HEK293 (cell line): ENCODE data around the gene IGF2BP2.

Experiments used
- CTCF ChIA-PET: fragments of 350-600 bp; formaldehyde crosslinking; extraction: SDS; loops from one replicate; lab custom pipeline; 2021; ENCODE audit warnings: antibody characterized with exemption; lab: Yijun Ruan, JAX
- POLR2A ChIA-PET: fragments of 300-600 bp; formaldehyde crosslinking; extraction: SDS; loops from one replicate; lab custom pipeline; 2020; ENCODE audit warnings: antibody characterized with exemption, inconsistent platforms; lab: Yijun Ruan, JAX
- H3K27ac ChIP-seq: fragments of 200-500 bp; sonication (Bioruptor generic); 2 replicates; pipeline ENCODE4 v1.5.1; 2014; ENCODE audit warnings: low read depth, low read length, control low read depth, inconsistent platforms; ENCODE audit errors: extremely low read depth
- H3K36me3 ChIP-seq, 2 experiments: fragments of 200-500 bp in 1 of 2; sonication (Bioruptor generic) in 1 of 2; 1 replicate in 1 of 2; 2 replicates in 1 of 2; pipeline ENCODE4 v1.5.1; 2014 to 2017; ENCODE audit warnings: inconsistent platforms in 2 of 2, low read length in 2 of 2; ENCODE audit not compliant: control insufficient read depth in 2 of 2, insufficient read depth in 1 of 2
- H3K4me1 ChIP-seq: fragments of 200-500 bp; sonication (Bioruptor generic); 2 replicates; pipeline ENCODE4 v1.5.1; 2014; ENCODE audit warnings: mild to moderate bottlenecking, low read length, inconsistent platforms; ENCODE audit not compliant: control insufficient read depth, insufficient read depth
- H3K4me3 ChIP-seq: 2 replicates; pipeline ENCODE4 v1.5.1; 2011; ENCODE audit warnings: low read depth, mild to moderate bottlenecking, control low read depth, low read length, moderate library complexity
- H3K9me3 ChIP-seq: fragments of 200-500 bp; sonication (Bioruptor generic); 2 replicates; pipeline ENCODE4 v1.5.1; 2014; ENCODE audit warnings: low read depth, low read length, inconsistent platforms; ENCODE audit not compliant: control insufficient read depth, insufficient read depth
- BCL11B ChIP-seq: fragments of 450-650 bp; formaldehyde crosslinking; IDR thresholded peaks from 2 replicates; pipeline ENCODE4 v1.5.1; 2016; ENCODE audit warnings: low read depth, missing biosample characterization, missing genetic modification characterization
- KLF16 ChIP-seq: fragments of 450-650 bp; formaldehyde crosslinking; IDR thresholded peaks from 2 replicates; pipeline ENCODE4 v1.5.1; 2017; ENCODE audit warnings: missing biosample characterization, missing genetic modification characterization
- KLF9 ChIP-seq: fragments of 450-650 bp; formaldehyde crosslinking; IDR thresholded peaks from 2 replicates; pipeline ENCODE4 v1.5.1; 2016; ENCODE audit warnings: missing biosample characterization, missing genetic modification characterization, low read depth
- SCRT1 ChIP-seq: fragments of 450-650 bp; formaldehyde crosslinking; IDR thresholded peaks from 2 replicates; pipeline ENCODE4 v1.5.1; 2016; ENCODE audit warnings: missing biosample characterization, missing genetic modification characterization, borderline replicate concordance
- ZNF132 ChIP-seq: fragments of 450-650 bp; formaldehyde crosslinking; IDR thresholded peaks from 2 replicates; pipeline ENCODE4 v1.5.1; 2017; ENCODE audit warnings: missing biosample characterization, missing genetic modification characterization, borderline replicate concordance
- ZNF133 ChIP-seq: fragments of 450-650 bp; formaldehyde crosslinking; IDR thresholded peaks from 2 replicates; pipeline ENCODE4 v1.5.1; 2016; ENCODE audit warnings: missing biosample characterization, missing genetic modification characterization
- ZNF146 ChIP-seq: fragments of 450-650 bp; formaldehyde crosslinking; IDR thresholded peaks from 2 replicates; pipeline ENCODE4 v1.5.1; 2016; ENCODE audit warnings: missing biosample characterization, missing genetic modification characterization
- ZNF239 ChIP-seq: fragments of 450-650 bp; formaldehyde crosslinking; IDR thresholded peaks from 2 replicates; pipeline ENCODE4 v1.5.1; 2016; ENCODE audit warnings: missing biosample characterization, missing genetic modification characterization
- ZNF292 ChIP-seq: fragments of 450-650 bp; formaldehyde crosslinking; IDR thresholded peaks from 2 replicates; pipeline ENCODE4 v1.5.1; 2016; ENCODE audit warnings: low read depth, missing biosample characterization, missing genetic modification characterization, borderline replicate concordance
- ZNF350 ChIP-seq: fragments of 450-650 bp; formaldehyde crosslinking; IDR thresholded peaks from 2 replicates; pipeline ENCODE4 v1.5.0; 2017; ENCODE audit warnings: missing biosample characterization, mild to moderate bottlenecking, missing genetic modification characterization
- ZNF366 ChIP-seq: fragments of 450-650 bp; formaldehyde crosslinking; conservative IDR thresholded peaks from 2 replicates; pipeline ENCODE4 v1.5.1; 2016; ENCODE audit warnings: missing biosample characterization, missing genetic modification characterization
- ZNF473 ChIP-seq: fragments of 450-650 bp; formaldehyde crosslinking; IDR thresholded peaks from 2 replicates; pipeline ENCODE4 v1.5.1; 2017; ENCODE audit warnings: missing biosample characterization, missing genetic modification characterization
- ZNF529 ChIP-seq: fragments of 450-650 bp; formaldehyde crosslinking; IDR thresholded peaks from 2 replicates; pipeline ENCODE4 v1.5.1; 2017; ENCODE audit warnings: missing genetic modification characterization, missing biosample characterization; ENCODE audit not compliant: insufficient replicate concordance
- ZNF571 ChIP-seq: fragments of 450-650 bp; formaldehyde crosslinking; IDR thresholded peaks from 2 replicates; pipeline ENCODE4 v1.5.0; 2017; ENCODE audit warnings: missing biosample characterization, missing genetic modification characterization
- ZNF585B ChIP-seq: fragments of 450-650 bp; formaldehyde crosslinking; IDR thresholded peaks from 2 replicates; pipeline ENCODE4 v1.5.1; 2016; ENCODE audit warnings: missing biosample characterization, missing genetic modification characterization
- ZNF664 ChIP-seq: fragments of 450-650 bp; formaldehyde crosslinking; IDR thresholded peaks from 2 replicates; pipeline ENCODE4 v1.5.1; 2016; ENCODE audit warnings: missing biosample characterization, missing genetic modification characterization
- ZNF670 ChIP-seq: fragments of 450-650 bp; formaldehyde crosslinking; IDR thresholded peaks from 2 replicates; pipeline ENCODE4 v1.5.1; 2016; ENCODE audit warnings: missing biosample characterization, missing genetic modification characterization, low read depth
- ZNF768 ChIP-seq: fragments of 450-650 bp; formaldehyde crosslinking; IDR thresholded peaks from 2 replicates; pipeline ENCODE4 v1.5.1; 2018; ENCODE audit warnings: missing biosample characterization, mild to moderate bottlenecking, missing genetic modification characterization
- ZNF785 ChIP-seq: fragments of 450-650 bp; formaldehyde crosslinking; IDR thresholded peaks from 2 replicates; pipeline ENCODE4 v1.5.1; 2016; ENCODE audit warnings: missing biosample characterization, missing genetic modification characterization
- ZNF837 ChIP-seq: fragments of 450-650 bp; formaldehyde crosslinking; IDR thresholded peaks from 2 replicates; pipeline ENCODE4 v1.5.1; 2016; ENCODE audit warnings: missing biosample characterization, missing genetic modification characterization
- TF ChIP-seq, protein P1 (sequence below): fragments of 450-650 bp; formaldehyde crosslinking; IDR thresholded peaks from 2 replicates; pipeline ENCODE4 v1.5.1; 2016; ENCODE audit warnings: missing biosample characterization, missing genetic modification characterization
- TF ChIP-seq, protein P2 (sequence below): fragments of 450-650 bp; formaldehyde crosslinking; IDR thresholded peaks from 2 replicates; pipeline ENCODE4 v1.5.1; 2016; ENCODE audit warnings: missing biosample characterization, missing genetic modification characterization, borderline replicate concordance
- TF ChIP-seq, protein P3 (sequence below): fragments of 450-650 bp; formaldehyde crosslinking; IDR thresholded peaks from 2 replicates; pipeline ENCODE4 v1.5.1; 2016; ENCODE audit warnings: missing biosample characterization, missing genetic modification characterization
- TF ChIP-seq, protein P4 (sequence below): fragments of 450-650 bp; formaldehyde crosslinking; IDR thresholded peaks from 2 replicates; pipeline ENCODE4 v1.5.1; 2016; ENCODE audit warnings: missing biosample characterization, missing genetic modification characterization

Gene IGF2BP2

GRCh38 chr3:185756477-185756876 is 68.4 kb downstream of the IGF2BP2 start (continued):
- TF ChIP-seq ZNF571 (tag by site-specific recombination) (no peak), ZNF239 (tag by site-specific recombination) (no peak)

- POLR2A ChIA-PET = no interaction called here
Measured at GRCh38 chr3:185754920-185755319, 69.9 kb downstream of the IGF2BP2 start.

DNA sequence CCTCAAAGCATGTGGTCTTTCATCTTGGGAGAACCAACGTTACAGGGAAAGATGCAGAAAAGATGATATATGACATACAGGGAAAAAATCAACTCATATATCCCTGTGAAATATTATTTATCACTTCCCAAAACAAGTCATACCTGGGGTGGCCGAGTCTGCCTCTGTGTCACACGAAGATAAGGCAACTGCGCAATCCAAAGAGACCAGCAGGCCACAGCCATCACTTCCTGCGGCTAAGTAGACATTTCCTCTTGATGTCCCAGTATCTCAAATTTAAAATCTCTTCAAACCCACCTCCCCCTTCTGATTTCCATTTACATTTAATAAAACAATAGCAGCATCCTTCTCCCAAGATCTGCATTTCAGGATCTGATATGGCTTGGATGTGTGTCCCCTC is 71.5 kb downstream of the IGF2BP2 start:
- Histone ChIP-seq H3K4me1 (peaks cover 3% of the 10 kb centered on the region; the same call in 1 of the 2 replicates), H3K27ac (no peak overlapping the region), H3K4me3 (no peak overlapping the region), H3K9me3 (no peaks in the 10 kb centered on the region), H3K36me3 (peaks cover 0 to 12% of the 10 kb centered on the region in 2 experiments; a peak in 1 of 3 replicates)
- ChIA-PET CTCF (no interaction called here), POLR2A (no interaction called here)
- TF ChIP-seq, protein P1, sequence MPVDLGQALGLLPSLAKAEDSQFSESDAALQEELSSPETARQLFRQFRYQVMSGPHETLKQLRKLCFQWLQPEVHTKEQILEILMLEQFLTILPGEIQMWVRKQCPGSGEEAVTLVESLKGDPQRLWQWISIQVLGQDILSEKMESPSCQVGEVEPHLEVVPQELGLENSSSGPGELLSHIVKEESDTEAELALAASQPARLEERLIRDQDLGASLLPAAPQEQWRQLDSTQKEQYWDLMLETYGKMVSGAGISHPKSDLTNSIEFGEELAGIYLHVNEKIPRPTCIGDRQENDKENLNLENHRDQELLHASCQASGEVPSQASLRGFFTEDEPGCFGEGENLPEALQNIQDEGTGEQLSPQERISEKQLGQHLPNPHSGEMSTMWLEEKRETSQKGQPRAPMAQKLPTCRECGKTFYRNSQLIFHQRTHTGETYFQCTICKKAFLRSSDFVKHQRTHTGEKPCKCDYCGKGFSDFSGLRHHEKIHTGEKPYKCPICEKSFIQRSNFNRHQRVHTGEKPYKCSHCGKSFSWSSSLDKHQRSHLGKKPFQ (tag by site-specific recombination) = no peak
- TF ChIP-seq ZNF292 (tag by site-specific recombination) (no peak), ZNF670 (tag by site-specific recombination) (no peak), ZNF366 (tag by site-specific recombination) (no peak), ZNF473 (no peak), ZNF350 (tag by site-specific recombination) (no peak), KLF9 (no peak), ZNF132 (tag by site-specific recombination) (no peak), SCRT1 (tag by site-specific recombination) (no peak), ZNF785 (no peak)
- TF ChIP-seq, protein P2, sequence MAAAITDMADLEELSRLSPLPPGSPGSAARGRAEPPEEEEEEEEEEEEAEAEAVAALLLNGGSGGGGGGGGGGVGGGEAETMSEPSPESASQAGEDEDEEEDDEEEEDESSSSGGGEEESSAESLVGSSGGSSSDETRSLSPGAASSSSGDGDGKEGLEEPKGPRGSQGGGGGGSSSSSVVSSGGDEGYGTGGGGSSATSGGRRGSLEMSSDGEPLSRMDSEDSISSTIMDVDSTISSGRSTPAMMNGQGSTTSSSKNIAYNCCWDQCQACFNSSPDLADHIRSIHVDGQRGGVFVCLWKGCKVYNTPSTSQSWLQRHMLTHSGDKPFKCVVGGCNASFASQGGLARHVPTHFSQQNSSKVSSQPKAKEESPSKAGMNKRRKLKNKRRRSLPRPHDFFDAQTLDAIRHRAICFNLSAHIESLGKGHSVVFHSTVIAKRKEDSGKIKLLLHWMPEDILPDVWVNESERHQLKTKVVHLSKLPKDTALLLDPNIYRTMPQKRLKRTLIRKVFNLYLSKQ (tag by site-specific recombination) = no peak
- TF ChIP-seq, protein P3, sequence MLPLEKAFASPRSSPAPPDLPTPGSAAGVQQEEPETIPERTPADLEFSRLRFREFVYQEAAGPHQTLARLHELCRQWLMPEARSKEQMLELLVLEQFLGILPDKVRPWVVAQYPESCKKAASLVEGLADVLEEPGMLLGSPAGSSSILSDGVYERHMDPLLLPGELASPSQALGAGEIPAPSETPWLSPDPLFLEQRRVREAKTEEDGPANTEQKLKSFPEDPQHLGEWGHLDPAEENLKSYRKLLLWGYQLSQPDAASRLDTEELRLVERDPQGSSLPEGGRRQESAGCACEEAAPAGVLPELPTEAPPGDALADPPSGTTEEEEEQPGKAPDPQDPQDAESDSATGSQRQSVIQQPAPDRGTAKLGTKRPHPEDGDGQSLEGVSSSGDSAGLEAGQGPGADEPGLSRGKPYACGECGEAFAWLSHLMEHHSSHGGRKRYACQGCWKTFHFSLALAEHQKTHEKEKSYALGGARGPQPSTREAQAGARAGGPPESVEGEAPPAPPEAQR (tag by site-specific recombination) = no peak
- TF ChIP-seq, all 188 proteins: peak for 0

More at GRCh38 chr3:185754920-185755319, 69.9 kb downstream of the IGF2BP2 start:
- H3K9me3 ChIP-seq = no peaks in the 10 kb centered on the region
- TF ChIP-seq ZNF664 (tag by site-specific recombination) (no peak), ZNF585B (tag by site-specific recombination) (peak; percentile 72)
- TF ChIP-seq, all 188 proteins: peak for 1
- Histone ChIP-seq H3K27ac (no peak overlapping the region), H3K36me3 (peaks cover 0 to 14% of the 10 kb centered on the region in 2 experiments; a peak in 1 of 3 replicates), H3K4me1 (peaks cover 2% of the 10 kb centered on the region), H3K4me3 (no peak overlapping the region)
- CTCF ChIA-PET = interaction anchor here (0.5 to 2.7 kb wide), 3 partner anchors 14 to 189 kb away, joined by 3 to 12 read pairs (median 3); no protein-coding TSS in a partner anchor

GRCh38 chr3:185750702-185751101 is 74.1 kb downstream of the IGF2BP2 start:
- peaks cover 14% of the 10 kb centered on the region for H3K4me1 ChIP-seq
- H3K27ac ChIP-seq = no peak overlapping the region
- POLR2A ChIA-PET = no interaction called here
- no peaks in the 10 kb centered on the region for H3K36me3 ChIP-seq
- no peaks in the 10 kb centered on the region for H3K9me3 ChIP-seq
- CTCF ChIA-PET = interaction anchor here (0.6 kb wide), 2 partner anchors 17 to 30 kb away, joined by 3 to 4 read pairs; no protein-coding TSS in a partner anchor
- no peak overlapping the region for H3K4me3 ChIP-seq
- TF ChIP-seq ZNF768 (tag by site-specific recombination) = no peak
- TF ChIP-seq ZNF146 (tag by site-specific recombination) = no peak
- no peak for TF ChIP-seq ZNF837 (tag by site-specific recombination)
- TF ChIP-seq BCL11B (tag by site-specific recombination) = no peak
- TF ChIP-seq KLF16 = no peak
- no peak for TF ChIP-seq ZNF529 (tag by site-specific recombination)
- TF ChIP-seq ZNF571 (tag by site-specific recombination) = no peak
- TF ChIP-seq, protein P4, sequence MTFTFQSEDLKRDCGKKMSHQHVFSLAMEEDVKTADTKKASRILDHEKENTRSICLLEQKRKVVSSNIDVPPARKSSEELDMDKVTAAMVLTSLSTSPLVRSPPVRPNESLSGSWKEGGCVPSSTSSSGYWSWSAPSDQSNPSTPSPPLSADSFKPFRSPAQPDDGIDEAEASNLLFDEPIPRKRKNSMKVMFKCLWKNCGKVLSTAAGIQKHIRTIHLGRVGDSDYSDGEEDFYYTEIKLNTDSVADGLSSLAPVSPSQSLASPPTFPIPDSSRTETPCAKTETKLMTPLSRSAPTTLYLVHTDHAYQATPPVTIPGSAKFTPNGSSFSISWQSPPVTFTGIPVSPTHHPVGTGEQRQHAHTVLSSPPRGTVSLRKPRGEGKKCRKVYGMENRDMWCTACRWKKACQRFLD = no peak
- no peak for TF ChIP-seq ZNF133 (tag by site-specific recombination)
